GM12878 (cell line): ENCODE results near the gene MAN1A1. TPM values are rescaled to one million over a fixed set of nuclear protein-coding genes. Genes with fewer than 3 reads are reported as not detected.

Experiments
- PKNOX1 ChIP-seq: fragments of 450-650 bp; IDR thresholded peaks from 2 replicates; pipeline ENCODE4 v1.6.1; 2016; ENCODE audit warnings: mild to moderate bottlenecking
- PRDM15 ChIP-seq: fragments of 450-650 bp; formaldehyde crosslinking; IDR thresholded peaks from 2 replicates; pipeline ENCODE4 v1.4.0; 2020; ENCODE audit warnings: mild to moderate bottlenecking, moderate library complexity
- polyA plus RNA-seq, 11 experiments: library from polyadenylated mRNA; depleted of rRNA in 4 of 11; unstranded in 6 of 11; stranded (reverse) in 5 of 11; fragments of >200 nt; fragmentation: Nextera tagmentation in 4 of 11; fragmentation: Illumina TruSeq in 1 of 11; extraction: Ambion mirVana in 4 of 11; extraction: Trizol in 1 of 11; gene quantifications; 1 replicate in 1 of 11; 2 replicates in 10 of 11; pipeline versions ENCODE4 v1.2.1 to v1.2.3, GENCODE V29; 2011 to 2016; ENCODE audit warnings: inconsistent platforms in 2 of 11, missing spikeins in 2 of 11, low read depth in 1 of 11
- total RNA-seq, 4 experiments: library from RNA; depleted of rRNA in 3 of 4; stranded (reverse); fragments of >200 nt in 3 of 4; fragmentation: Illumina TruSeq in 1 of 4; extraction: Trizol in 1 of 4; gene quantifications; 2 replicates each; pipeline versions ENCODE4 v1.2.1 to v1.2.3, GENCODE V29; 2013 to 2021
- TF ChIP-seq, protein P1 (sequence below): fragments of 450-650 bp; formaldehyde crosslinking; IDR thresholded peaks from 2 replicates; pipeline ENCODE4 v1.5.0; 2022; ENCODE audit warnings: mild to moderate bottlenecking, missing genetic modification characterization

The MAN1A1 gene
- total and polyA plus RNA-seq, 10 of the 15 experiments (the other 5 are each of a cell fraction or from before 2014, with no cell fraction given) = 5.4 to 28.1 (median 19.5) TPM

- TF ChIP-seq PRDM15 (CRISPR knock-in tag) = no peak
- TF ChIP-seq, protein P1, sequence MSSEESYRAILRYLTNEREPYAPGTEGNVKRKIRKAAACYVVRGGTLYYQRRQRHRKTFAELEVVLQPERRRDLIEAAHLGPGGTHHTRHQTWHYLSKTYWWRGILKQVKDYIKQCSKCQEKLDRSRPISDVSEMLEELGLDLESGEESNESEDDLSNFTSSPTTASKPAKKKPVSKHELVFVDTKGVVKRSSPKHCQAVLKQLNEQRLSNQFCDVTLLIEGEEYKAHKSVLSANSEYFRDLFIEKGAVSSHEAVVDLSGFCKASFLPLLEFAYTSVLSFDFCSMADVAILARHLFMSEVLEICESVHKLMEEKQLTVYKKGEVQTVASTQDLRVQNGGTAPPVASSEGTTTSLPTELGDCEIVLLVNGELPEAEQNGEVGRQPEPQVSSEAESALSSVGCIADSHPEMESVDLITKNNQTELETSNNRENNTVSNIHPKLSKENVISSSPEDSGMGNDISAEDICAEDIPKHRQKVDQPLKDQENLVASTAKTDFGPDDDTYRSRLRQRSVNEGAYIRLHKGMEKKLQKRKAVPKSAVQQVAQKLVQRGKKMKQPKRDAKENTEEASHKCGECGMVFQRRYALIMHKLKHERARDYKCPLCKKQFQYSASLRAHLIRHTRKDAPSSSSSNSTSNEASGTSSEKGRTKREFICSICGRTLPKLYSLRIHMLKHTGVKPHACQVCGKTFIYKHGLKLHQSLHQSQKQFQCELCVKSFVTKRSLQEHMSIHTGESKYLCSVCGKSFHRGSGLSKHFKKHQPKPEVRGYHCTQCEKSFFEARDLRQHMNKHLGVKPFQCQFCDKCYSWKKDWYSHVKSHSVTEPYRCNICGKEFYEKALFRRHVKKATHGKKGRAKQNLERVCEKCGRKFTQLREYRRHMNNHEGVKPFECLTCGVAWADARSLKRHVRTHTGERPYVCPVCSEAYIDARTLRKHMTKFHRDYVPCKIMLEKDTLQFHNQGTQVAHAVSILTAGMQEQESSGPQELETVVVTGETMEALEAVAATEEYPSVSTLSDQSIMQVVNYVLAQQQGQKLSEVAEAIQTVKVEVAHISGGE = no peak
- no peak for TF ChIP-seq PKNOX1
Measured at GRCh38 chr6:119301429-119301828, 48.1 kb downstream of the MAN1A1 start (continued).
